ENCODE data around the gene VPS52.

The VPS52 gene

GRCh38 chr6:33295621-33296369 is 24.1 kb upstream of the VPS52 start:
- no peak for TF ChIP-seq Cebpa-rat (IDR thresholded peaks at IDR 0.05)

GRCh38 chr6:33294086-33294823 is 22.6 kb upstream of the VPS52 start:
- no peaks in the 10 kb centered on the region for H3K9me3 ChIP-seq
- peaks cover 60% of the 10 kb centered on the region for H3K36me3 ChIP-seq
- no peak overlapping the region for H3K4me3 ChIP-seq
- no peak overlapping the region for H3K9ac ChIP-seq
- peaks cover 33% of the 10 kb centered on the region for H3K4me1 ChIP-seq
- peaks cover 21% of the 10 kb centered on the region; the same call in 1 of the 2 replicates for H4K20me1 ChIP-seq
- TF ChIP-seq Cebpa-rat (IDR thresholded peaks at IDR 0.05): no peak
- H3K4me2 ChIP-seq: no peak overlapping the region
- H3K27me3 ChIP-seq: no peaks in the 10 kb centered on the region
- H3K27ac ChIP-seq: no peak overlapping the region

More at GRCh38 chr6:33295621-33296369, 24.1 kb upstream of the VPS52 start:
- Histone ChIP-seq H3K4me2 (no peak overlapping the region), H3K36me3 (peaks cover 61% of the 10 kb centered on the region), H4K20me1 (peaks cover 21% of the 10 kb centered on the region; the same call in 1 of the 2 replicates), H3K9ac (peak overlapping the region; percentile 71; the same call in 1 of the 2 replicates), H3K9me3 (no peaks in the 10 kb centered on the region), H3K4me1 (peaks cover 34% of the 10 kb centered on the region), H3K27me3 (no peaks in the 10 kb centered on the region), H3K27ac (peak overlapping the region; percentile 70; the same call in 1 of the 2 replicates), H3K4me3 (no peak overlapping the region)

DNA sequence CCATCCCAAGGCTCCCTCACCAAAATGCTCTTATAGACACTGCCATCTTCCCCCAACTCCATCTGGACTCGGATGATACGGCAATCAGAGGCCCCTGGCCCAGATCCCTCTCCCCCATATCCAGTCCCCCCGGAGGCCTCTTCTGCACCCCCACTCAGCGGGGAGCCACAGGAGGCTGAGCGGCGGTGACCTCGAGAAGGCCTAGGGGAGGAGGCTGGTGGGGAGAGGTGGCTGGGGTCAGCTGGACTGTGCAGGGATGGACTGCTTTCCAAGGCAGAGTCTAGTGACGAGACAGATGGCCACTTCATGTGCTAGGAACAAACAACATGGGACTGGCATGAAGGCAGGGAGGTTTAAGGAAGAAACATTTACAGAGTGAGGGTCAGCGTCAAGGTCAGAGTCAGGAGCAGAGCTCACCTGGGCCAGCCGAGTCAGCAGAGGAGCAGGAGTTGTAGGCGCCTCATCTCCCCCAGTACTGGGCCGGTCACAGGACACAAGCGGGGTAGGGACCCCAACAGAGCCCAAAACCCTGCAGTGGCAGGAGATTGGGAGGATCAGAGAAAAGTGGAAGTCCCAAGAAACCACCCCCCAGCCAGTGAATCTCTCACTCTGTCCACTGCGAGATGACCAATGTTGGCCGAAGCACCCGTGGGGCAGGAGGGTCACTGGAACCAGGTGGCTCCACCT is 21.5 kb upstream of the VPS52 start:
- TF ChIP-seq Cebpa-rat (IDR thresholded peaks at IDR 0.05): no peak
- H3K9ac ChIP-seq: no peak overlapping the region
- H3K4me3 ChIP-seq: no peak overlapping the region
- H3K9me3 ChIP-seq: no peaks in the 10 kb centered on the region
- no peak overlapping the region for H3K4me2 ChIP-seq
- H4K20me1 ChIP-seq: peaks cover 21% of the 10 kb centered on the region; the same call in 1 of the 2 replicates
- peaks cover 62% of the 10 kb centered on the region for H3K36me3 ChIP-seq
- H3K4me1 ChIP-seq: peaks cover 36% of the 10 kb centered on the region
- no peaks in the 10 kb centered on the region for H3K27me3 ChIP-seq
- H3K27ac ChIP-seq: no peak overlapping the region

GRCh38 chr6:33290459-33290858 is 18.8 kb upstream of the VPS52 start:
- Histone ChIP-seq H3K9me3 (no peaks in the 10 kb centered on the region), H4K20me1 (peaks cover 15% of the 10 kb centered on the region; the same call in 1 of the 2 replicates), H3K4me2 (peak overlapping the region; percentile 95), H3K4me1 (peaks cover 28% of the 10 kb centered on the region), H3K36me3 (peaks cover 75% of the 10 kb centered on the region), H3K4me3 (peak overlapping the region; percentile 87), H3K27ac (0 out of 2 replicates have a peak overlapping the region, but pooled peaks have one; percentile 84), H3K27me3 (no peaks in the 10 kb centered on the region), H3K9ac (peak overlapping the region; percentile 87)
- TF ChIP-seq Cebpa-rat (IDR thresholded peaks at IDR 0.05): no peak

GRCh38 chr6:33289784-33290315 is 18.2 kb upstream of the VPS52 start:
- Histone ChIP-seq H3K4me3 (peak overlapping the region; percentile 87), H4K20me1 (peaks cover 21% of the 10 kb centered on the region; the same call in 1 of the 2 replicates), H3K4me2 (peak overlapping the region; percentile 95), H3K27ac (peak overlapping the region; percentile 84), H3K4me1 (peaks cover 28% of the 10 kb centered on the region), H3K9ac (peak overlapping the region; percentile 87), H3K36me3 (peaks cover 75% of the 10 kb centered on the region), H3K9me3 (no peaks in the 10 kb centered on the region), H3K27me3 (no peaks in the 10 kb centered on the region)
- no peak for TF ChIP-seq Cebpa-rat (IDR thresholded peaks at IDR 0.05)

GRCh38 chr6:33288921-33289783 is 17.5 kb upstream of the VPS52 start, which contains the start of the genes PFDN6 and WDR46:
TSS of gene PFDN6 (plus strand) at chr6:33289601. CDS start at chr6:33289857, 256 bp downstream.
TSS of gene WDR46 (minus strand) at chr6:33289239. CDS start at chr6:33289170, 69 bp downstream.
- H3K36me3 ChIP-seq: peaks cover 75% of the 10 kb centered on the region
- peak within 1 kb of the TSS; percentile 95 for H3K4me2 ChIP-seq
- H3K9me3 ChIP-seq: no peaks in the 10 kb centered on the region
- H3K4me3 ChIP-seq: peak within 1 kb of the TSS; percentile 87
- H3K4me1 ChIP-seq: peaks cover 28% of the 10 kb centered on the region
- H3K27me3 ChIP-seq: no peaks in the 10 kb centered on the region
- H3K27ac ChIP-seq: peak within 1 kb of the TSS; percentile 84
- TF ChIP-seq Cebpa-rat (IDR thresholded peaks at IDR 0.05): no peak
- peak within 1 kb of the TSS; percentile 87 for H3K9ac ChIP-seq
- peaks cover 28% of the 10 kb centered on the region; the same call in 1 of the 2 replicates for H4K20me1 ChIP-seq

DNA sequence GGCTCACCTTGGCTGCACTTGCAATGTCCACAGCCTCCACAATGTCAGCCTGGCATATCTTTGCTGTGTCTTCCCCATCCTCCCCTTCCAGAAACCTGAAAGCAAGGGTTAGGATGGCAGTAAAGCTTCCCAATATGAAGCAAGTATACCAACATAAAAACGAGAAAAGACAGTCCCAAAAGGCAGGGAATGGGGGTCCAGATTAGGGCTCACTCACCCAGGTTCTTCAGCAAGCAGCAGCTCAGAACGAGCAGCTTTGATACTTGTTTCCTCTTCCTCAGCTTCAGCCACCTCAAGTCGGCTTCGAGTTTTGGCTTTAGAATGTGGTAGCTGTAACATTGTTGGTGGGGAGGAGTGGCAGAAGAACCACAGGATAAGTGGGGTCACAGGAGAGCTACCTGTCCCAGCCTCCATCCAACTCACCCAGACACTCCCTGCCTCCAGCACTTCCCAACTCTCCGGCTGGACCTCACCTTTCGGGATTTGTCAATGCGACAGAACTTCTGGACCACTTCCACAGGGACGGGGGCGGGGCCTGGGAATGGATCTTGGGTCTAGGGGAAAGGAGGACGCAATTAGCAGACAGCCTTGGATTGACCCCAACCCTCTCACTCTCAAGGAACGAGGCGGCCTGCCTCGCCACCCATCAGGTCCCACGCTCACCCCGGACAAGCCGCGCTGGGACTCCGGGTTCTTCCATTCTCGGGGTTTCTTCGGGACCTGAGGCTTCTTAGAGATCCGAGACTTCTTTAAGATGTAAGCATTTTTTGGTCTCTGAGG is 16.7 kb upstream of the VPS52 start:
- Histone ChIP-seq H3K9ac (peak overlapping the region; percentile 87), H3K27me3 (no peaks in the 10 kb centered on the region), H4K20me1 (peaks cover 26% of the 10 kb centered on the region; the same call in 1 of the 2 replicates), H3K36me3 (peaks cover 75% of the 10 kb centered on the region), H3K27ac (peak overlapping the region; percentile 84), H3K4me1 (peaks cover 28% of the 10 kb centered on the region), H3K4me3 (peak overlapping the region; percentile 87), H3K4me2 (peak overlapping the region; percentile 95), H3K9me3 (no peaks in the 10 kb centered on the region)
- no peak for TF ChIP-seq Cebpa-rat (IDR thresholded peaks at IDR 0.05)
